ENCODE measurements around the gene SLC27A2.
"Not testable (repeated sequence)": the region's sequence is repeated elsewhere in the genome, so short reads cannot be mapped to it uniquely, and the experiment has no call there.

SLC27A2 gene

DNA sequence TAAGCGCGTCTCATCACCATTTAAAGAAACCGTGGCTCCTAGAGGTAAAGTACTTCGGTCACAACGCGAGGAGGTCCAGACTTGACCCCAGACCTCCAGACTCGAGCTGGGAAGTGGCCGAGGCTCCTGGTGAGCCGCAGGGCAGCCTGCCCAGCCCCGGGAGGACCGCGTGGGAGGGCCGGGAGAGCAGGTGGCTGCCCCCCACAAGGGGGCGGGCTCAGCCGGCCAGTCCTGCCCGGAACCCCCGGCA is at the start of gene SLC27A2:
TSS of gene SLC27A2 (plus strand) at position 228 of the 250 bp plus-strand sequence. CDS start 232 bp downstream, outside the sequence.
- no peak for DNase-seq (ENCODE audit: low spot score)

DNA sequence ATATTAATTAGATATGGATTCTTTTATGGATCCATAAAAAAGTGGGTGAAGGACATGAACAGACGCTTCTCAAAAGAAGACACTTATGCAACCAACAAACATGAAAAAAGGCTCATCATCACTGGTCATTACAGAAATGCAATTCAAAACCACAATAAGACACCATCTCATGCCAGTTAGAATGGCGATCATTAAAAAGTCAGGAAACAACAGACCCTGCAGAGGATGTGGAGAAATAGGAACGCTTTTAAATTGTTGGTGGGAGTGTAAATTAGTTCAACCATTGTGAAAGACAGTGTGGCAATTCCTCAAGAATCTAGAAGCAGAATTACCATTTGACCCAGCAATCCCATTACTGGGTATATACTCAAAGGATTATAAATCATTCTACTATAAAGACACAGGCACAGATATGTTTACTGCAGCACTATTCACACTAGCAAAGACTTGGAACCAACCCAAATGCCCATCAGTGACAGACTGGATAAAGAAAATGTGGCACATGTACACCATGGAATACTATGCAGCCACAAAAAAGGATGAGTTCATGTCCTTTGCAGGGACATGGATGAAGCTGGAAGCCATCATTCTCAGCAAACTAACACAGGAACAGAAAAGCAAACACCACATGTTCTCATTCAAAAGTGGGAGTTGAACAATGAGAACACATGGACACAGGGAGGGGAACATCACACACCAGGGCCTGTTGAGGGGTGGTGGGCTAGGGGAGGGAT is 49.6 kb upstream of the SLC27A2 start:
- DNase-seq (ENCODE audit: low spot score) = not testable (repeated sequence)

DNA sequence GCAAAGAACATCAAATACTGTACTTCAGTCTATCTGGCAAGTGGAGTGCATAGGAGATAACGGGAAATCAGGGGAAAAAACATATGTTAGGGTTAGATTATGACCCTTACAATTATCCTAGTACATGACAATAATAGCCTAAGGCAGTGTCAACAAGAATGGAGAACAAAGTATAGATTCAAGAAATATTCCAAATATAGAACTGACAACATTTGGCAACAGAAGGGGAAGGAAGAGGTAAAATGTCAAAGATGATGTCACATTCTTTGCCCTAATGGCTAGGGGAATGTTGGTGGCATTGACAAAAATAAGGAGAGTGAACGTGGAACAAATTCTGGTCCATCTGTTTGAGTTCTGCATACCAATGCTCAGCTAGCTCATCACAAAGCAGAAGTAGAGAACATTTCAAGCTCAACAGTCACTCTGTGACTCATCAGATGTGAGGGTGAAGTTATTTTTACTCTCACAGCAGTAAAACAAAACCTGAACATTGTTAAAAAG is 47.4 kb upstream of the SLC27A2 start:
- DNase-seq (ENCODE audit: low spot score) = peak; percentile 46

DNA sequence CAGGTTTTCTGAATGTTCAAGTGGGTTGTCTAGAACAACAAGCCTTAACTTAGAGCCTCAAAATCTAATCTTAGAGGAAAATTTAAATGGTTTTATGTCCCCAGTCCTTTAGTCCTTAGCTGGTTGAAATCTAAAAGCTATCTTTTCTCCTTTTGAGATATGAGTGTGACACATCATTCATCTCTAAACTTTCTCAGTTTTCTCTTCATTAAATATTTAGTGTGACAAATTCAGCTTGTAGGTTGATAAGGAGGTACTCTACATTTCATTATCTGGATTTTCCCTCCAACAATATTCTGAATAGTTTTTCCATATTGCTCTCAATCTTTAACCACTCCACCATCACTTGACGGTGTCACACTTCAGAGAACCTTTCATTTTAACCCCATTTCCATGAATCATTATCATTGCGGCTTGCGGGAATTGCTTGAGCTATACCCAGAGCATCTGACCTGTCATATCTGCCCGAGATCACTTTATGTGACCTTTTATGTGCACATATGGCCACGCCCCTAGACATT is 46.9 kb upstream of the SLC27A2 start:
- no peak for DNase-seq (ENCODE audit: low spot score)

DNA sequence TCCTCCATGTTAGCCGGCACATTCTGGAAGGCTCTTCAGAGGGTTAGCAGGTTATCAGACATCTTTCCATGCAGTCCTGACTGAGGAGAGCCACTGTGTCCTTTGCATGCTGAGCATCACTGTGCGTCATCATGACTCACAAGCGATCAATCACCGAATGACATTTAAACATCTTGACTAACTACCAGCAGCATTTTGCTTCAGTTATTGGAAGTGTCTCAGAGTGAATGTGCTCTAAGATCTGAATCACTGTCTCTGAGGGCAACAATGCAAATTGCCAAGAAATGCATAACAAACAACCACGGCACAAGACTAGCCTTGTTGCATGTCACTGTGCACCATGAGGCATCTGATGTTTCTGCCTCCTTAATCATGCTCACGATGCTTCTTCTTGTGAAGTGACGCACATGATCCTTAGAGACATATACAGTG is 44.6 kb upstream of the SLC27A2 start:
- DNase-seq (ENCODE audit: low spot score) = no peak

DNA sequence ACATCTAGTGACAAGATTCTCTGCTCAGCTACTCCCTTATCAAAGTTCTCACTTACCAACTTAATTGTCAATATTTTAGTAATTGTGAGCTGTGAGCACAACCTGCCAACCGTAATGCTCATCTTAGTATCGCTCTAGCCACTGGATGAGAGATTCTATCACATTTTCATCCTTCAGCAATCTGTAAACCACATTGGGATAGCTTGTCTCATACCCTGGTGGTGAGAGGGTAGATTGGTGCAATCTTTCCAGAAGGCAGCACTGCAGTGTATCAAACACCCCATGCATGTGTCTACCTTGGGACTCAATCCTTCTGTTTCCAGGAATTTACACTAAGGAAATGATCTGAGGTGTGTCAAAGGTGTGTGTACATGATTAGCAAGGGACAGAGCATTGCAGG is 44.1 kb upstream of the SLC27A2 start:
- no peak for DNase-seq (ENCODE audit: low spot score)

DNA sequence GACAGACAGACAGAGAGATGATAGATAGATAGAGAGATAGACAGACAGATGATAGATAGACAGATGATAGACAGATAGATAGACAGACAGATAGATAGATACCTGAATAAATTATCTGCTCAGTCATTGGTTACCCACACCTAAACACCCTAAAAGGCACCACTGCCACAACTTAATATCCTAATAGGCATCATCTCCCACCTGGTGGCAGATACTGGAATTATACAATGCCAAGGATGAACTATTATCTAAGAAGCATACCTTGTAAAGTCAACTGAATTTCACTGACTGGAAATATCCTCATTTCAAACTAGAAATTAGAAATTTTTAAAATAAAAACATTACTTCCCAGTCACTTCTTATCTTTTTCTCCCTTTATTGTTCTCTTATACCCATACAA is 43.6 kb upstream of the SLC27A2 start:
- no peak for DNase-seq (ENCODE audit: low spot score)

DNA sequence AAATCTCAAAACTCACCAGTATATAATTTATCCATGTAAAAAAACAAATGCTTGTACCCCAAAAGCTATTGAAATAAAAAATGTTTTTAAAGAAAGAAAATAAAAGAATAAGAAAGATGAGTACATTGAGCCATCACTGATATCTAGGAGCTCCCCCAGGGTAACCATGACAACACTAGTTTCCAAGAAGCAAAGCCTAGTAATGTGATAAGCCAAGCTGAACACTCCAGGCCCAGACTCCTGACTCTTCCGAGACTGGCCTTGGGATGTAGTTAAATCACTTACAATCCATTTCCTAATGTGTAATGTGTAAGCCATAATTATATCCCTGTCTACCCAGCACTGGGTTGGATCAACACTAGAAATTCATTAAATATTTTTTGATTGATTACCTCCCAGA is 41.9 kb upstream of the SLC27A2 start:
- no peak for DNase-seq (ENCODE audit: low spot score)

DNA sequence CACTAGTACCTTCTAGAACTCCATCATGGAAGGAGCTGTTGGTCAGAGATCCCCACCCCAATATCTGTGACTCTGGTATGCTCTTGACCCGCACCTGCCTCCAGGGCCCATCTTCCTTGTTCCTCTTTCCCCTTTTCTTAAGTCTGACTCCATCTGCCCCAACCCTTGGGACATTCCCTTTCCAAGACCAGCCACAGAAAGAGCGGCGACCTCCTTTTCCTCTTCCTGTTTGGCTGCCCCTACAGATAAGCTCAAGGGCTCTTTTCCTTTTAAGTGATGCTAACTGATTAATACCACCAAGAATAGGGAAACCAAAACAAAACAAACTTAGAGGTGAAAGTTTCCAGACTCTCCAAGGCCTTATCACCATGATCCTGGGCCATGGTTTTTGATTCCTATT is 41.0 kb upstream of the SLC27A2 start:
- no peak for DNase-seq (ENCODE audit: low spot score)

DNA sequence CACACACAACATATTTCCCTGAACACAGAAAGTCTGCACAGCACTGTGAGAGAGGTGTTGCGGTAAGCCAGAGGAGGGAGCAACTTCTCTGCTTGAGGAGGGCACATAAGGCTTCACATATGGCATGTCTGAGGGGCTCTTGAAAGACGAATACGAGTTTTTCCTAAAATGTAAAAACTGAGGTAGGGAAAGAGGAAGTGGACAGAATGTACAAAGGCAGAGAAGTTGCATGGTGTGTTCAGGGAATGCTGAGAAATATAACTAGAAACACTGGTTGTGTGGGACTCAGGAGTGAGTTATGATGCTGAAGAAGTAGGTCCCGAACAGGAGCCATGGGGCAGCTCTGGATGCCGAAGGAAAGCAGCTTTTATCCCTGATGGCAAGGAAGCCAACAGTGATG is 40.1 kb upstream of the SLC27A2 start:
- no peak for DNase-seq (ENCODE audit: low spot score)

DNA sequence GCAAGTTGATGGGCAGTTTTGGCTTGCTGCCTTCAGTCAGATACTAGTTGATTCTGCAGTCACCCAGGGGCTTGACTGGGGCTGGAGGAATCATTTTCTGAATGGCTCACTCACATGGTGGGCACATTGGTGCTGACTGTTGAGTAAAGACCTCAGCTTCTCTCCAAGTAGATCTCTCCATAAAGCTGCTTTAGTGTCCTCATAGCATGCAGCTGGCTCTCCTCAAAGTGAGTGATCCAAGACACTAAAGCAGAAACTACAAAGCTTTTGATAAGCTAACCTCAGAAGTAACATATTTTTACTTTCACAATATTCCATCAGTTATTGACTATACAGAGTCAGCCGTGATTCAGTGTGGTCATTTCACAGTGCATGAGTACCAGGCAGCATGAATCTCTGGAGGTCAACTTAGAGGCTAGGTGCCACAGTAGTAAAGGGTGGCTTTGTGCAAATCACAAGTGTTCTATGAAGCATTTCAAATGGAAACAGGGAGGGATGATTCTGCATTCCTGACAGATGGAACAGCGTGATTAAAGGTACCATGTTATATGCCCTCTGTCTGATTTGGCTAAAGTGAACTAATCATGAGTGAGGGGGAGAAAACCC is 38.6 kb upstream of the SLC27A2 start:
- DNase-seq (ENCODE audit: low spot score) = no peak

DNA sequence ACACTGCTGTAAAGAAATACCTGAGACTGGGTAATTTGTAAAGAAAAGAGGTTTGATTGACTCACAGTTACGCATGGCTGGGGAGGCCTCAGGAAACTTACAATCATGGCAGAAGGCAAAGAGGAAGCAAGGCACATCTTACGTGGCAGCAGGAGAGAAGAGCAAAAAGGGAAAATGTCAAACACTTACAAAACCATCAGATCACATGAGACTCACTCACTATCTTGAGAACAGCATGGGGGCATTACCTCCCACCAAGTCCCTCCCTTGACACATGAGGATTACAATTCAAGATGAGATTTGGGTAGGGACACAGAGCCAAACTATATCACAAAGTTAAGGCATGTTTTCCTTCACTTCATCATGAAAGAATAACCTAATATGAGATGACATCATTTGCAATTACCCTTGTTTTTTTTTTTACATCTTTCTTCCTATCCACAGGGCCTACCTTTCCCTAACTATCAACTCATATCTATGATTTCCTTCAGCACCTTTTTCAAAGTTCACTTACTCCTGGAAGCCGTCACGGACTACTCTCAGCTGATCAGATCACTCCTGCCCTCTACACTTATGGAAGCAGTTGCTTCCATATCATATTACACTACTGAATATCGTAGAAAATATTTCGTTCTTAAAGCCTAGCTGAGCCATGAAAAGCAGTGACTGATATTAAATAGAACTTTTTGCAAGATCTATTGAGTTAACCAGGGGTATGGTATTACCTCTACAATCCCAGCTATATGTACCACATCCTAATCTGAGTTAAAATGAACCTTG is 37.5 kb upstream of the SLC27A2 start:
- no peak for DNase-seq (ENCODE audit: low spot score)

DNA sequence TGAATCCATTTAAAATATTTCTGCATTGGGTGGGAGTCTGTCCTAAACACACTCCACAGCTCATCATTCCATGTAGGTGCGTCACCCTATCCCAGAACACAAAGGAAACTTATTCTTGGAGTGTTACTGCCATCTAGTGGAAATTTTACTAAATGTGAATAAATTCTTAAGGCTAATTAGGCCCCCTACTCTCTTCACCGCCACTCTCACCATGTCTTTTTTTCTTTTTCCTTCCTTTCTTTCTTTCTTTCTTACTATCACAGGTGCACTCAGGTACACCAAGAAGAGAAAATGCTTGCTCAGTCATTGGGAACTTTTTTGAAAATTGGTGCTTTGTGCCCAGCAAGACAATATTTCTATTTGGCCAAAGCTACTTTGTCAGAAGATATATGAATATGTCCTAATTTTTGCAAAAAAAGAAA is 36.5 kb upstream of the SLC27A2 start:
- peak; percentile 74 for DNase-seq (ENCODE audit: low spot score)

DNA sequence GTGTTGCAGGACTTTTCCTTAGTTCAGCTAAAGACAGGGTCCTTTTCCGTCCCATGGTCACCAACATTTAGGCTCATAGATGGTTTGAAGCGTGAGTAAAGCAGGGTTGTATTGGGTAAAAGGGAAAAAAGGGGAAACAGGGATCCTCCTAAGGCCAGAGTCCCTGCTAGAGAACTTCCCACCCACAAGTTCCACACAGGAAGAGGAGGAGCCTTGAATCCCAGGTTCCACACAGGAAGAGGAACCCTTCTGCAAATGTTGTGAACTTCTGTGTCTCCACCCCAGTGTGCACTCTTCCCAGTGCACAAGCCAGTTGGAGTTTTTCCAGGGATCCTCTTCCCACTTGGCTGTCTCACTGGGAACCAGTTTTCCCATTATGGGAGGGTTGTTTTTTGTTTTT is 35.4 kb upstream of the SLC27A2 start:
- no peak for DNase-seq (ENCODE audit: low spot score)

DNA sequence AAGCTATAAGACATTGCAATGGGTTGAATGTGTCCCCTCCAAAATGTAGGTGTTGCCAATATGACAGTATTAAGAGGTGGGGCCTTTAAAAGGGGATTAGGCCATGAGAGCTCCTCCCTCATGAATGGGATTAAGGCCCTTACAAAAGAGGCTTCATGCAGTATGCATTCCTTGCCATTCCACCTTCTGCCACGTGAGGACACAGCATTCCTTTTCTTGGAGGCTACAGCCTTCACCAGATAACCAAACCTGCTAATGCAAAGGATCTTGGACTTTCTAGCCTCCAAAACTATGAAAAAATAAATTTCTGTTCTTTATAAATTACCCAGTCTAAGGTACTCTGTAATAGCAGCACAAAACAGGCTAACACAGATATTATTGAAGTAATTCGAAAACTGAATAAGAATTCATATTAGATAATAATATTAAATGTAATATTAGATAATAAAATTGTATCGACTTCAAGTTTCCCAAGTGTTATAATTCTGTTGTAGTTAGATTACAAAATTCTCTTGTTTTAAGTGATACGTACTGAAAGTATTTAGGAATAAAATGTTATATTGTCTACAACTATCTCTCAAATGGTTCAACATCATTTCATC is 33.5 kb upstream of the SLC27A2 start:
- DNase-seq (ENCODE audit: low spot score) = no peak

DNA sequence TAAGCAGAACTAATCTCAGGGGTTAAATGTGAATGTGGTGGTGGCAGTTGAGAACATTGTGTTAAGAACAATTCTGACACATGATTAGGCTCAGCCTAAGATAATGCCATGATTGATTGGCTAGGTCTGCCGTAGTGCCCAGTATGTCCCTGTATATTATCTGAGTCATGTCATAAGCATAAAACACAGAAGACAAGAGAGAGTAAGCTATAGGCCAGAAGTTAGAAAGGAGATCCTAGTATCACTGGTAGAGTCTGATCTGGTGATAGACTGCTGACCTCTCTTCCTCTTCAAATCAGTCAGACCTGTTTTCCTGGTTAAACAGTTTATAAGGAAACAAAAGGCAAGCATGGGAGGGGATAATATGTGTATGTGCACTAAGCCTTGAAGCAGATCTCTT is 32.9 kb upstream of the SLC27A2 start:
- DNase-seq (ENCODE audit: low spot score) = no peak

DNA sequence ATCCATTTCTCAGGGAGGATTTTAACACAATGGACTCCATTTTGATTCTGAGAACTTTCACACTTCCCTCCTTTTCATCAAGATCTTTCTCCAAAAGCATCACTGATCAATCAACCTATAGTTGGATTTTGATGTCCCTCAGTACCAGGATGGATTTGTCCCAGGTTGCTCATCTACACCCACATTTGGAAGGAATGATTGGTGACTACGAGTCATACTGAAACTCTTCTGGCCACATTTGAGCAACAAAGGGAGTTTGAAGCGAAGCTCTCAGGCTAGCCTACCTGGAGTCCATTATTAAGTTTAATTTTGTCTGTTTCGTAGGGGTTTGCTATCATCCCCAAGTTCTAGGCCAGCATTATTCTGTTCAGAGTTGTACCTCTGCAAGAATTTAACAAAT is 31.6 kb upstream of the SLC27A2 start:
- no peak for DNase-seq (ENCODE audit: low spot score)

DNA sequence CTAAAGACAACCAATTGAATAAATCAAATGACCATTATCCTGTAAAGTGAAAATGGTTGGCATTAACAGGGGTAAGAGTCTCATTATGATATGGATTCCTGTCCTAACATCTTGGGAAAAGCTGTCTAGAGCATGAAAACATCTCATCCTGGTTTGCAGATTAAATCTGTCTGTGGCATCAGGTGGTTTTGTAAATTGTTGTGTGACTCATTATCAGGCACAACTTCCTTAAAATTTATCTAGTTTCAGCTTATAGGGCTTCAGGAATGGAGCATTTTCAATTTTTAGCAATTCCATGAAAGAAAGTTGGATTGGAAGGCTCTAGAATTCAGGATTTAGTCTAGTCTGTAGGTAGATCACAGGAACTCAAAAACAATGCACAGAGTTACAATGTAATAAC is 31.1 kb upstream of the SLC27A2 start:
- DNase-seq (ENCODE audit: low spot score) = no peak

DNA sequence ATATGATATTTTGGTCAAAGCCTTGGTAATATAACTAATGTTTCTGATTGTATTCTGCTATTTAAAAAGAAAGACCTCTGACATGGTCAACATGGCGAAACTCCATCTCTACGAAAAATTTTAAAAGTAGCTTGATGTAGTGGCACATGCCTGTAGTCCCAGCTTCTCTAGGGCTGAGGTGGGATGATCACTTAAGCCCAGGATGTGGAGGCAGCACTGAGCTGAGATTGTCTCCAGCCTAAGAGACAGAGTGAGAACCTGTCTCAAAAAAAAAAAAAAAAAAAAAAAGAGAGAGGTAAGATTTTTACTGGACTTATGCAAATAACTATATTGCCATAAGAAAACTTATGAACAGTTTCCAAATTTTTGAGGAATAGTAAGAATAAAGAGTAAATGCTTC is 30.5 kb upstream of the SLC27A2 start:
- DNase-seq (ENCODE audit: low spot score) = no peak

DNA sequence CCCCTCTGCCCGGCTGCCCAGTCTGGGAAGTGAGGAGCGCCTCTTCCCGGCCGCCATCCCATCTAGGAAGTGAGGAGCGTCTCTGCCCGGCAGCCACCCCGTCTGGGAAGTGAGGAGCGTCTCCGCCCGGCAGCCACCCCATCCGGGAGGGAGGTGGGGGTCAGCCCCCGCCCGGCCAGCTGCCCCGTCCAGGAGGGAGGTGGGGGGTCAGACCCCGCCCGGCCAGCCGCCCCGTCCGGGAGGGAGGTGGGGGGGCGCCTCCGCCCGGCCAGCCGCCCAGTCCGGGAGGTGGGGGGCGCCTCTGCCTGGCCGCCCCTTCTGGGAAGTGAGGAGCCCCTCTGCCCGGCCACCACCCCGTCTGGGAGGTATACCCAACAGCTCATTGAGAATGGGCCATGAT is 23.8 kb upstream of the SLC27A2 start:
- DNase-seq (ENCODE audit: low spot score) = not testable (repeated sequence)

DNA sequence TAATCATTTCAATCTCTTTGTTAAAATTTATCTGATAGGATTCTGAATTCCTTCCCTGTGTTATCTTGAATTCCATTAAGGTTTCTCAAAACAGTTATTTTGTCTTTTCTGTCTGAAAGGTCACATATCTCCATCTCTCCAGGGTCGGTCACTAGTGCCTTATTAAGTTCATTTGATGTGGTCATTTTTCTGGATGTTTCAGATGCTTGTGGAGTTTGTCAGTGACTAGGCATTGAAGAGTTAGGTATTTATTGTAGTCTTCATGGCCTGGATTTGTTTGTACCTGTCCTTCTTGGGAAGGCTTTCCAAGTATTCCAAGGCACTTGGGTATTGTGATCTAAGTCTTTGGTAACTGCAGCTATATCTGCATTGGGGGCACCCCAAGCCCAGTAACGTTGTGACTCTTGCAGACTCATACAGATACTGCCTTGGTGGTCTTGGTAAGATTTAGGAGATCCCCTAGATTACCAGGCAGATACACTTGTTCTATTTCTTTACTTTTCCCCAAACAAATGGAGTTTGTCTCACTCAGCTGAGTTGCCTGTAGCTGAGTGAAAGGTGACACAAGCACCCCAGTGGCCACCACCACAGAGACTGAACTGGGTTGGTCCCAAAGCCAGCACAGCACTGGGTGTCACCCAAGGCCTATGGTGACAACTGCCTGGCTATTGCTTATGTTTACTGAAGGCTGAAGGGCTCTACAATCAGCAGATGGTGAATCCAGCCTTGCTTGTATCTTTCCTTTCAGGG is 18.9 kb upstream of the SLC27A2 start:
- DNase-seq (ENCODE audit: low spot score) = no peak
